HG03575 (cell line): ENCODE data around the gene EEF1A2.
A peak's percentile ranks its signal among the peaks of the same experiment; 100 is the strongest.

ENCODE experiments used
- ATAC-seq: cut with Tn5 transposase; IDR thresholded peaks from one replicate; pipeline ENCODE4 v1.9.1; 2021; ENCODE audit not compliant: unreplicated experiment, insufficient number of reproducible peaks, low FRiP score; ENCODE audit errors: extremely low read depth

Gene EEF1A2

DNA sequence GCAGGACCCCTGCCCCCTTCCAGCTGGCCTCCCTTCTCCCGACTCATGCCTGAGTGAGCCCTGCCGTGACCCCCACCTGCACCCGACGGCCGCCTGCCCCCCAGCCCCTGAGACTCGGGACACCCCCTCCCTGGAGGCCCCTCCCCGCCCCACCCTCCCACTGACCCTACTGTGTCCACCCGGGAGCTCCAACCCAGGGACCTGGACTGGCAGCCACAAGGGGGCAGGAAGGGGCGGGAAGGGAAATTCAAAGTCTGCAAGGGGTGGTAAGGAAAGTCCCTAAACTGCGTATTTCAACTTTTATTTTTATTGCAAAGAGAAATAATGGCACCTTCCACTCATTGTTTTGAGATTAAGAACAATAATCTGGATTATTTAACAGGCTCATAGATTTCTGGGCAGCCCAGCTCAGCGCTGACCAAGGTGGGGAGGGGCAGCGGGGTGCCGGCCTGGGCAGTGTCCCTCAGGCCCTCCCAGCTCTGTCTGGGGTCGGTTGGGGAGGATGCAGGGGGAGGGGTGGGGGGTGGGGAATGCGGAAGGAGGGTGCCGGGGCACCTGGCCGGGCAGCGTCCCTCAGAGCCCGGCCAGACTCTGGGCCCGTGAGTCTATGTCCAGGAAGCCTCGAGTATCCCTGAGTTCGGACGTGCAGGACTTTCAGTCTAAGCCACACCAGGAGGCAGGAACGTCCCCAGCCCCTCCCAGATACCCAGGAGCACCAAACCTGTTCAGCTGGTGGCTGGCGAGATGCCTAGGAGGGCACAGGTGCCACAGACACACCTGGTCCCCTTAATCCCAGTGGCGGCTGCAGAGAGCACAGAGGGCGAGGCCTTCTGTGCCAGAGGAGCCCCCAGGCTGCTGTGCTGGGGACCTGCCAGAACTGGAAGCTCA is 39.6 kb upstream of the EEF1A2 start:
- ATAC-seq: no peak

DNA sequence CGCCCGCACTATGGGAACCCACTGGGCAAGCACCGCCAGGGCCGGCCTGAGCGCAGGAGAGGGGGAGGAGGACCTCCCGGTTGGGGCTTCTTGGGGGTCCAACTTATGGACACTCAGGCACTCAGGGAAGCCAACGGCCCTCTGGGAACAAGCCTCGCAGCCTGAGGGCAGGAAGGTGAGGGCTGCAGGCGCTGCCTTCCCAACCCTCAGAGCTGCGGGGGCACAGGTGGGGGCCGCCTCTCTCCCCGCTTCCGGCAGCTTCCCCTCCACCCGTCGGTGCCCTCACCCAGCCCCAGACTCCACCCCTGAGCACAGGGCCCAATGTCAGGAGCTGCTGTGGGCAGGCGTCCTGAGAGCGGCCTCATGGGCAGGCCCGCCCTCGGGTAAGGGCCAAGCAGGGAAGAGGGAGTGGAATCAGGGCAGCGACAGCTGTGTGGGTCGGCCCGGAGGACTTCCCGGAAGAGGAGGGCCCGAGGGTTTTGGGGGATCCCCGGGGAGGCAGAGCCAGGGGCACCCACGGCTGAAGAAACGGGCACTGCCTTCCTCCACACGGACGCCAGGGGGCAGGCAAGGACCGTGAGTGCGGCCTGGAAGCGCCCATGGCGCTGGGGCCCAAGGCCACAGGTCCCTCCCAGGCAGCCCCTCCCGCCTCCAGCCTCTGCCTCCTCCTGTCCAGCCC is 38.8 kb upstream of the EEF1A2 start:
- ATAC-seq: peak; percentile 60

DNA sequence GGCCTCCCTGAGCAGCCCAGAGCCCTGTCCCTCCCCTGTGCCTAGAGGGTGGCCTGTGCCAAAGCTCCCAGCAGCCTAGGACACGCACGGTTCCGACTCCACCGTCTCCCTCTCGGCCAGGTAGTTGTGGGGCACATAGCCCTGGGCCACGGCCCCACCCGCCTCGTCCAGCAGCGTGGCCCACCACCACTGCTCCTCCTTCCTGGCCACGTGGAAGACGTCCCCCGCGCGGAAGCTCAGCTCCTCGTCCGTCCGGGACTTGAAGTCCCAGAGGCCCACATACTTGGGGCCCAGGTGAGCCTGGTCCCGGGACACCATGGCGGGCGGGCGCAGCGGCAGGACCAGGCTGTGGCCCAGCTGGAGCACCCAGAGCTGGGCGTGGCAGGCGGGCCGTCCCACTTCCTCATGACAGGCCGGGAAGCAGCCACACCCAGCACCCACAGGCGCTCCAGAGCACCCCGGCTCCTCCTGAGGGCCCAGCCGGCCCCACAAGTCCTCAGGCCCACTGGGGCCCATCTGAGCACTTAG is 38.2 kb upstream of the EEF1A2 start, which contains the start of gene PTK6:
TSS of gene PTK6 (minus strand) at position 380 of the 528 bp plus-strand sequence. CDS start at position 318, 62 bp downstream.
- no peak for ATAC-seq

DNA sequence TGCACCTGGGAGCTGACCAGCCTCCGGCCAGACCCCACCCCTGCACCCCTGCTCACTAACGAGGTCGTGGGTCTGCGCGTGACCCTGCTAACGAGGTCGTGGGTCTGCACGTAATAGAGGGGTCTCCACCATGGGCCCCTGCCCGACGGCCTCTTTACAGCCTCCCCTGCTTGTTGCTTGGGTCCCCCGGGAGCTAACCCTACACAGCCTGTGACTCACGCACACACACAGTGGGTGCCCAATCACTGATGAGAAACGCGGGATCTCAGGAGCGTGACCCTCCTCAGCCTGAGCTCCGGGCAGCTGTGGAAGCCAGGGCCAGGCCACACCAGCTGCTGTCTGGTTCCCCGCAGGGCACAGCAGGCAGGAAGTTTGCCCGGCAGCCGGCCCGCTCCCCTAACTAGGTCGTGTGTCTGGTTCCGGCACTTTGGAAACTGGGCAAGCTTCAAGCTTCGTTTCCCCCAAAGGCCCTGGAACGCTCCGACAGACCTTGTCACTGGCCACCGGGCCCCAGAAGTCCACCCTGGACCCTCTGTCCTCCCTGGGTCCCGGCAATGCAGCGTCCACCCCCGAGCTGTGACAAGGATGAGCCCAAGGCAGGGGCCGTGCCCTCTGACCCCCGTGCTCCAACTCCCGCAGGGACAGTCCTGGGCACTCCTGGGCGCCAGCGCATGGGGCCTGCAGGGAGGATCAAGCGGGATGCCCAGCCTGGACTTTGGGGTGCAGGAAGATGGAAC is 37.5 kb upstream of the EEF1A2 start:
- no peak for ATAC-seq

DNA sequence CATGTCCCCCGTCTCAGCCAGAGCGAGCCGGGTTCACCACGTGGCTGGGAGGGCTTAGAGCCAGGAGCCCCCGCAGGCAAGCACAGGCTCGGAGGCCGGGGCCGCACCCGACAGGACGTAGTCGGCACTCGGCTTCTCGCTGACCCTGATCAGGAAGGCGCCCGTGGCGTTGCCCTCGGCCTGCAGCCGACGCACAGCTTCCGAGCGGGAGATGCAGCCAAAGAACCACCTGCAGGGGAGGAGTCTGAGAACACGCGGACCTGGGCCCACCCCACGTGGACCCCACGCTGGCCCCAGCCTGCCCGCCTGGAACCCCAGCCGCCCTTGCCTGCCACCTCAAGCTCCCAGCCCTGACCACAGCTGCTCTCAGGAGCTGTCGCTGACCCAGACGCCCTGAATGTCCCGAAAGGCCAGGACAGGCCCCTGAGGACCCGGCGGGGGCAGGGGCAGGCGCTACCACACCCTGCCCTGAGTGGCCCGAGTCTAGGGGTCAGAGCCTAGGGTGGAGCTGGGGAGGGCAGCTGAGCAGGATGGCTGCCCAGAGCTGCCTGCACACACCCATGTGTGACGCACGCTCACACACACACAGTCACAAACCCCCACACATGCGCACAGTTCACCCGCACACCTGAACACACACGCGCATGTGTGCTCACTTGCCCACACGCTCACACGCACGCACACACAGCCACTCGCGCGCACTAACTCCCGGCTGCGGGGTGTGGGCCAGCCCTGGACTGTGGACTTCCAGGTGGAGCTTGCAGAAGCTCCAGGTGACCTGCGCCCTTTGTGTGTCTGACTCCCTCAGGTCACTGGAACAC is 36.2 kb upstream of the EEF1A2 start:
- ATAC-seq: no peak

DNA sequence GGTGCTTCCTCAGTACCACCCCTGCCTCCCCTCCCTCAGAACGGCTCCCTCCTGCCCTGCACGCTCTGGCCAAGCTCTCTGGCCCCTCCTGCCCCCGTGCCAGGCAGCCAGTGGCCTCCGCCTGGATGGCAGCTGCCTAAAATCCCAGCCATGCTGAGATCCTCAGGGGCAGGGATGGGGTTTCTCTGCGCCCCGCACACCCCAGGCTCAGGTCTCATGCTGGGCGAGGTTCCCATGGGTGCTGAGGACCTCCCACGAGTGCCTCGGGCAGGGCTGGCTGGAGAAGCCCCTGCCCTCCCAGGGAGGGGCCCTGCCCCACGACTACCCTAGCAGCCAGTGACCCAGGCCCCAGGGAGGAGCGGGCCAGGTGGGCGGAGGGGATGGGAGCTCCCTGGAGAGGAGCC is 35.5 kb upstream of the EEF1A2 start:
- no peak for ATAC-seq

DNA sequence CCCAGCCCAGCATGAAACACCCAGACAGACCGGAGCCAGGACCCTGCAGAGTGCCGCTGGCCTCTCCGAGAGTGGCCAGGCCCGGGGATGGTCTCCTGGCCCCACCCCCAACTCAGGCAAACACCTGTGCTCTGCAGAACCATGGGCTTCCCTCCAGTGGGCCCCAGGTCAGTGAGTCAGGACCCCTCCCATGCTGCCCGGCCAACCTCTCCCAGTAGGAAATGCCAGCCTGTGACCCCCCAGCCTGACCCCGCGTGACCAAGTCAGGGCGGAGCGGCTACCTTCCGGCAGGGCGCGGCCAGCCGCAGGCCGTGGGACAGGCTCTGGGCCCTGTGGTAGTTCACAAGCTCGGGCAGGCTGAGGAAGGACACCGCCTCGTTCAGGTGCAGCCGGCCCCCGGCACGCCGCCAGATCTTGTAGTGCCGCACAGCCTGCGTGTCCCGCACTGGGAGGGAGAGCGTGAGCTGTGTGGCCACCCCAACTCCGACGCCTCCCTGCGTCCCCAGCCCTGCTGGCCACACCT is 35.0 kb upstream of the EEF1A2 start:
- ATAC-seq: no peak

DNA sequence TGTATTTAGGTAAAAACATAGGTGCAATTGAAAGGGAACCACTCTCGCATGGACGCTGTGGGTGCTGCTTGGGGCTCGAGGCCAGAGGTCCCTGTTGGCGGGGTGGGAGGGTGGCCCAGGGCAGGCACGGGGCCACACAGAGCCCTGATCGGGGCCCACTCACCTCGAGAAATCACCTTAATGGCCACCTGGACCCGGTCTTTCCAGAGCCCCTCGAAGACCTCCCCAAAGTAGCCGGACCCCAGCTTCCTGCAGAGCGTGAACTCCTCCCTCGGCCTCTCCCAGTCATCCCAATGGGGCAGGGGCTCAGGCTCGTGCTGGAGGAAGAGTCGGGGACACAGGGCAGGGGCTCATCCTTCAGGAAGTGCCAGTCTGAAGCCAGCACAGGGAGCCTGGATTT is 34.5 kb upstream of the EEF1A2 start:
- ATAC-seq: no peak

DNA sequence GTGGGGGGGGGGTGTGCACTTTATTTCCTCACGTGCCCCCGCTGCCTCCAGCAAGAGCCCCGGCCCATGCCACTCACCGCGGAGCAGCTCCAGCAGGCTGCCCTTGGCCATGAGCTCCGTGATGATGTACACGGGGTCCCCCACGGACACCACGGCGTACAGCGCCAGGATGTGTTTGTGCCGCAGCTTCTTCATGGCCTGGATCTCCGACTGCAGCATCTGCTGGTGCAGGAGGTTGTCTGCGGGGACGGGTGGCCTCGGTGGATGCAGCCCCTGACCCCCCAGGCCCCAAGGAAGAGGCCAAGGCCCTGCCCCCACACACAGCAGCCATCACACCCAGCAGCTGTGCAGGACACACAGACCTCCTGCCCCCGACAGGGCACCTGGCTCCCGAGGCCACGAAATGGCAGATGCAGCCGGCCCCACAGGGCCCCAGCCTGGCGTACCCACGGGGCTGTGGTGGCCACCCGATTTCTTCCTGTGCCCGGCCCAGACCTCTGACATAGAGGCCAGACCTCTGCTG is 33.6 kb upstream of the EEF1A2 start:
- ATAC-seq: no peak

DNA sequence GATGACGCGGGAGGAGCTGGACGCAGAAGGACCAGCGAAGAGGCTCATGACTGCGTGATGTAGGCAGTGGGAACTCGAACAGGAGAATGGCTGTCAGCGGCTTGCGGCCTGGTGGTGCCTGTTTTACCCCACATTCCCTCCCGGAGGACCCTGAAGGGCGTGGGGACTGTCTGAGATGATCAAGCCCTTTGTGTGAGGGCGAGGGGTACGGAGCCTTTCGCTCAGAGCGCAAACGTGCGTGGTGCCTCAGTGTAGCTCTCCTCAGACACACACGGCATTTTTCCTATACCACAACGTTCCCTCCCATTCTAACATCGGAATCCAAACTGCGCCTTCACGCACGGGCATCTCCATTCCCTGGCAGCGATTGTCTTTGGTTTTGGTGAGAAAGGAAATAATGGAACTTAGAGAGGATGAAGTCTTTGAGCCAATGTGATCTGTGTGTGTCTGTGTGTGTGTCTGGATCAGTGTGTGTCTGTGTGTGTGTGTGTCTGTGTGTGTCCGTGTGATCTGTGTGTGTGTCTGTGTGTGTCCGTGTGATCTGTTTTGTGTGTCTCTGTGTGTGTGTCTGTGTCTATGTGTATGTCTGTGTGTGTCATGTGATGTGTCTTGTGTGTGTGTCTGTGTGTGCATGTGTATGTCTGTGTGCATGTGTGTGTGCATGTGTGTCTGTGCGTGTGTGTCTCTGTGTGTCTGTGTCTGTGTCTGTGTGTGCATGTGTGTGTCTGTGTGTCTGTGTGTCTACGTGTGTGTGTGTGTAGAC is 33.0 kb upstream of the EEF1A2 start:
- ATAC-seq: no peak

DNA sequence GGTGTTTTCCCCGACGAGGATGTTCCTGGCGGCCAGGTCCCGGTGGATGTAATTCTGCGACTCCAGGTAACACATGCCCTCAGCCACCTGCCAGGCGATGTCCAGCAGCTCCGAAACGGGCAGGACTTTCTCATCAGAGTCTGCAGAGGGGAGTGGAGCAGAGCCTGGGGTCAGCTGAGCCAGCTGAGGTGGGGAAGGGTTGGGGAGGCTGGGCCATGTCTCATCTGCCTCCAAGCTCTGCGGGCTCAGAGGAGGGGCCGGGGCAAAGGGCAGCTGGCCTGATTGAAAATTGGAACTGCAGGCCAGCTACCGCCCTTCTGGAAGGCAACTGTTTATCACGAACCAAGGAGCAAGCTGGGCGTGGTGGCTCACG is 31.9 kb upstream of the EEF1A2 start:
- ATAC-seq: no peak

DNA sequence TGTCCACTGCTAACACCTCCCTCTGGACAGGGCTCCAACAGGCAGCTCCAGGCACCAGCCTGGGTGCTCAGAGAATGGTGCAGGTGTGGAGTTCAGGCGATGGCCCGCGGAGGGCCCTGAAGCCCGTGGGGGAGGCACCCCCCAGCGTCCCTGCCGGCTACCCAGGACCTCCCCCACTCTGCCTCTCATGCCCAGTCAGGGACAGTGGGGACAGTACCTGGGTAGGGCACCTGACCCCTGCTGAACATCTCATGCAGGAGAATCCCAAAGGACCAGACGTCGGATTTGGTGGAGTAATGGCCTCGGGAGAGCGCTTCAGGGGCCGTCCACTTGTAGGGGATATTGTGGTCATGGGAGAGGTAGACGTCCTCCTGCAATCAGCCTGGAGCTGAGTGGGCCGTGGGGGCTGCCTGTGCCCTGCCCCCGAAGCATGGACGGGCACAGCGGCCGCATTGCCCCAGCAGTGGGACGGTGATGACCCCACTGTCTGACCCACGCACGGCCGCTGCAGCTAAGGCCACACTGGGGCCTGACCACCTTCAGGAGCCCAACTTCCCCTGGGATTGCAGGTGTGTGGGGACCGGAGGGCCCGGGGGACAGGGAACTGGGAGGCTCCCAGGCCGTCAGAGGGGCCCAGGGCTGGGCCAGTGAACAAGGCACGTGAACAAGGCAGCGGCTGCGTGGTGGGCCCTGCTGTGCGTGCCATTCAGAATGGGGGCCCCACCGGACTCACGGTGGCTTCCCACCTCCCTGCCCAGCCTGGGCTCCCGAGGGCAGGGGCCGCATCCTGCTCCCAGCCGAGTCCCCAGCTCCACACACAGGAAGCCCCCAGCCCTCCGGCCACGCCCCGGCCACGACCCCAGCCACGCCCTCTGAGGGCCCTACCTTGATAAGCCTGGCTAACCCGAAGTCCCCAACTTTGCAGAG is 31.2 kb upstream of the EEF1A2 start:
- ATAC-seq: no peak

DNA sequence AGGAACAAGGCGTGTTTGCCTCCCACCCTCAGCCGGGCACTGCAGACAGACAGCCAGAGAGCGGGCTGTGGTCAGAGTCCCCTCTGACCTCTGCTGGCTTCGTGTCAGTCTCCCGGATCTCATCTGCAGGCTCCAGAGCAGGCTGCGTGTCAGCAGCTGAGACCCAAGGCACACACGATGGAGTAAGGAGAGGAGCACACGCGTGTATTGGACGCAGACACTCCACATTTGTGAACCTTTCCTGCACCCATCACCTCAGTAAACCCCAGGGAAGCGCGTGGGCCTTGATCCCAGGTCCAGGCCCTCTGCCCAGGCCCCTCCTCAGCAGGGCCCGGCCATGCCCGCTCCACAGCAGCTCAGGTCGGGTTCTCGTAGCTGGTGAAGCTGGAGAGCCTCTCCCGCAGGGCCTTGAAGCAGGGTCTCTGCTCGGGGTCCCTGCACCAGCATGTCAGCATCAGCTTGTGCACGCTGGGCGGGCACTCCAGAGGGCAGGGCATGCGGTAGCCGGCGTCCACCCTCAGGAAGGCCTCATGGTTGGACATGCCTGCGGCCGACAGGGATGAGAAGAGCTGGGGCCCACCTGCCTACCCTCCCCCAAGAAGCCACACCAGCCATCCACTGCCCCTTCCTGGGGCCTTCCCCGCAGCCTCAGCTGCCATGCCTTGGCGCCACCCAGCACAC is 30.4 kb upstream of the EEF1A2 start:
- ATAC-seq: no peak

DNA sequence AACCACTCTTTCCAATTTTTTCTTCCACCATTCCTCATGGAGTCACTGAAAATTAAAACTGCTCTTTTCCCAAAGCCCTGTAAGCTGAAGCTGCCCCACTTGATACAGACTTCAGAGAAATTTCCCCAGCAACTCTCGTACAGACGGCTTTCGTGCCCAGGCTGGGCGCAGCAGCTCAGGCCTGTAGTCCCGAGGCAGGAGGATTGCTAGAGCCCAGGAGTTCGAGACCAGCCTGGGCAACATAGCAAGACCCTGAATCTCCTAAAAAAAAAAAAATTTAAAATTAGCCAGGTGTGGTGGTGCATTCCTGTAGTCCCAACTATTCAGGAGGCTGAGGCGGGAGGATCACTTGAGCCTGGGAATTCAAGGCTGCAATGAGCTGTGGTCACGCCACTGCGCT is 28.3 kb upstream of the EEF1A2 start:
- no peak for ATAC-seq

DNA sequence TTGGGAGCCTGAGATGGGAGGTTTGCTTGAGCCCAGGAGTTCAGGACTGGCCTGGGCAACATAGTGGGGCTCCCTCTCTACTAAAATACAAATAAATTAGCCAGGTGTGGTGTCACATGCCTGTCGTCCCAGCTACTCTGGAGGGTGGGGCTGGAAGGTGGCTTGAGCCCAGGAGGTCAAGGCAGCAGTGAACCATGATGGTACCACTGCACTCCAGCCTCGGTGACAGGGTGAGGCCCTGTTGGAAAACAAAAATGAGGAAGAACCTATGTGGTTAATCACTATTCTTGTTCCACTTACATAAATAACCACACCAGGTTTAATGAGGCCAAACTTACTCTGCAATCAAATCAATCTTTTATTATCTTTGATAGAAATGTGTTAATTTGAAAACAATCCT is 27.1 kb upstream of the EEF1A2 start:
- no peak for ATAC-seq

DNA sequence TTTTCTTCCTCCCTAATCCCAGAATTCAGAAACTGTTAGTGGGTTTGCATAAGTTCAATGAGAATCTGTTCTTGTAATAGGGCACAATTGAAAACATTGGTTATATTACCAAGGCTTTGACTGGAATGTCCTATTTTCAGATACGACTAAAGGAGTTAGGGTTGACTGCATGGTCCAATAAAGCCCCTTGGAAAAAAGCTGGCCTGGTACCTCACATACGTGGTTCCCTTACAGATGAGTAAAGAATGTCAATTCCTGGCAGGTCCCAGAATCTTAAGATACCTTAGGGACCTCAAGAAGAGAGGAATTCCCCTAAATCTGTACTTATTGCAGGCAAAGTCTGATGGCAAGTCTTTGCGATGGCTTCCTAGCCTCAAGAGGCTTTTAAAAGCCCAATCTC is 26.3 kb upstream of the EEF1A2 start:
- no peak for ATAC-seq
